ENCODE data around the gene TMEM150C.
"Not testable (repeated sequence)": the region's sequence is repeated elsewhere in the genome, so short reads cannot be mapped to it uniquely, and the experiment has no call there.

TMEM150C gene

GRCh38 chr4:82515705-82516104 is 46.1 kb downstream of the TMEM150C start:
- DNase-seq (ENCODE audit: low read depth): no peak

GRCh38 chr4:82513382-82513781 is 48.4 kb downstream of the TMEM150C start:
- DNase-seq (ENCODE audit: low read depth): no peak

GRCh38 chr4:82510216-82510615 is 51.6 kb downstream of the TMEM150C start:
- DNase-seq (ENCODE audit: low read depth): no peak

- no peak for DNase-seq (ENCODE audit: low read depth)
Observed at GRCh38 chr4:82508806-82509428, 52.9 kb downstream of the TMEM150C start.

GRCh38 chr4:82508011-82508410 is 53.8 kb downstream of the TMEM150C start:
- DNase-seq (ENCODE audit: low read depth): no peak

- DNase-seq (ENCODE audit: low read depth): no peak
Observed at GRCh38 chr4:82501154-82501442, 60.7 kb downstream of the TMEM150C start.

GRCh38 chr4:82500435-82501153 is 61.2 kb downstream of the TMEM150C start:
- peak; percentile 34 for DNase-seq (ENCODE audit: low read depth)

GRCh38 chr4:82499738-82500434 is 61.9 kb downstream of the TMEM150C start:
- DNase-seq (ENCODE audit: low read depth): peak; percentile 28

GRCh38 chr4:82496349-82496748 is 65.4 kb downstream of the TMEM150C start:
- no peak for DNase-seq (ENCODE audit: low read depth)

GRCh38 chr4:82495666-82496065 is 66.1 kb downstream of the TMEM150C start:
- no peak for DNase-seq (ENCODE audit: low read depth)

GRCh38 chr4:82493721-82494425 is 67.9 kb downstream of the TMEM150C start:
- DNase-seq (ENCODE audit: low read depth): no peak

GRCh38 chr4:82491251-82491960 is 70.4 kb downstream of the TMEM150C start:
- DNase-seq (ENCODE audit: low read depth): no peak

- DNase-seq (ENCODE audit: low read depth): no peak
Observed at GRCh38 chr4:82489987-82490386, 71.8 kb downstream of the TMEM150C start.

GRCh38 chr4:82489076-82489475 is 72.7 kb downstream of the TMEM150C start:
- no peak for DNase-seq (ENCODE audit: low read depth)

GRCh38 chr4:82484996-82485783 is 76.6 kb downstream of the TMEM150C start:
- DNase-seq (ENCODE audit: low read depth): no peak

- DNase-seq (ENCODE audit: low read depth): no peak
Observed at GRCh38 chr4:82482387-82482786, 79.4 kb downstream of the TMEM150C start.

GRCh38 chr4:82481506-82481840 is 80.3 kb downstream of the TMEM150C start:
- no peak for DNase-seq (ENCODE audit: low read depth)

- DNase-seq (ENCODE audit: low read depth): no peak
Observed at GRCh38 chr4:82480771-82481505, 80.8 kb downstream of the TMEM150C start.

GRCh38 chr4:82479562-82479961 is 82.2 kb downstream of the TMEM150C start:
- DNase-seq (ENCODE audit: low read depth): no peak

GRCh38 chr4:82477469-82477868 is 84.3 kb downstream of the TMEM150C start:
- not testable (repeated sequence) for DNase-seq (ENCODE audit: low read depth)

- not testable (repeated sequence) for DNase-seq (ENCODE audit: low read depth)
Observed at GRCh38 chr4:82475931-82476330, 85.9 kb downstream of the TMEM150C start.

All from HS-5 (cell line).